Measurements from ENCODE around the gene CLK2. TPM values are rescaled to one million over a fixed set of nuclear protein-coding genes. Genes with fewer than 3 reads are reported as not detected.

The CLK2 gene
- total RNA-seq, 1 donor from 2014 or later, result 62.8 TPM

GRCh38 chr1:155254714-155255242 is 18.5 kb downstream of the CLK2 start:
- DNase-seq (ENCODE audit: low spot score), result peak; percentile 14
- Mint-ChIP-seq H3K36me3 (ENCODE audit: low read depth, unreplicated experiment) (peaks cover 23% of the 10 kb centered on the region), H3K9me3 (ENCODE audit: unreplicated experiment) (no peaks in the 10 kb centered on the region), H3K4me3 (ENCODE audit: unreplicated experiment) (peak overlapping the region; percentile 97), H3K27ac (ENCODE audit: unreplicated experiment) (peak overlapping the region; percentile 48), H3K4me1 (ENCODE audit: unreplicated experiment) (peaks cover 33% of the 10 kb centered on the region), H3K27me3 (ENCODE audit: unreplicated experiment) (peaks cover 13% of the 10 kb centered on the region)
- TF ChIP-seq CTCF (IDR thresholded peaks at IDR 0.05; ENCODE audit: unreplicated experiment), result no peak

GRCh38 chr1:155254228-155254713 is 19.0 kb downstream of the CLK2 start:
- peaks cover 33% of the 10 kb centered on the region for H3K4me1 Mint-ChIP-seq (ENCODE audit: unreplicated experiment)
- H3K27me3 Mint-ChIP-seq (ENCODE audit: unreplicated experiment), result peaks cover 13% of the 10 kb centered on the region
- H3K36me3 Mint-ChIP-seq (ENCODE audit: low read depth, unreplicated experiment), result peaks cover 23% of the 10 kb centered on the region
- no peak for TF ChIP-seq CTCF (IDR thresholded peaks at IDR 0.05; ENCODE audit: unreplicated experiment)
- DNase-seq (ENCODE audit: low spot score), result no peak
- H3K4me3 Mint-ChIP-seq (ENCODE audit: unreplicated experiment), result peak overlapping the region; percentile 91
- peak overlapping the region; percentile 48 for H3K27ac Mint-ChIP-seq (ENCODE audit: unreplicated experiment)
- no peaks in the 10 kb centered on the region for H3K9me3 Mint-ChIP-seq (ENCODE audit: unreplicated experiment)

- Mint-ChIP-seq H3K27ac (ENCODE audit: unreplicated experiment) (no peak overlapping the region), H3K9me3 (ENCODE audit: unreplicated experiment) (no peaks in the 10 kb centered on the region), H3K27me3 (ENCODE audit: unreplicated experiment) (peaks cover 13% of the 10 kb centered on the region), H3K36me3 (ENCODE audit: low read depth, unreplicated experiment) (peaks cover 23% of the 10 kb centered on the region), H3K4me1 (ENCODE audit: unreplicated experiment) (peaks cover 33% of the 10 kb centered on the region), H3K4me3 (ENCODE audit: unreplicated experiment) (peak overlapping the region; percentile 91)
- DNase-seq (ENCODE audit: low spot score), result no peak
- TF ChIP-seq CTCF (IDR thresholded peaks at IDR 0.05; ENCODE audit: unreplicated experiment), result no peak
These were observed 19.5 kb downstream of the CLK2 start for GRCh38 chr1:155253797-155254196.

GRCh38 chr1:155253208-155253607 is 20.1 kb downstream of the CLK2 start:
- no peaks in the 10 kb centered on the region for H3K9me3 Mint-ChIP-seq (ENCODE audit: unreplicated experiment)
- DNase-seq (ENCODE audit: low spot score), result no peak
- no peak for TF ChIP-seq CTCF (IDR thresholded peaks at IDR 0.05; ENCODE audit: unreplicated experiment)
- H3K27me3 Mint-ChIP-seq (ENCODE audit: unreplicated experiment), result peaks cover 13% of the 10 kb centered on the region
- H3K36me3 Mint-ChIP-seq (ENCODE audit: low read depth, unreplicated experiment), result peaks cover 18% of the 10 kb centered on the region
- H3K27ac Mint-ChIP-seq (ENCODE audit: unreplicated experiment), result no peak overlapping the region
- peak overlapping the region; percentile 81 for H3K4me3 Mint-ChIP-seq (ENCODE audit: unreplicated experiment)
- peaks cover 33% of the 10 kb centered on the region for H3K4me1 Mint-ChIP-seq (ENCODE audit: unreplicated experiment)

DNA sequence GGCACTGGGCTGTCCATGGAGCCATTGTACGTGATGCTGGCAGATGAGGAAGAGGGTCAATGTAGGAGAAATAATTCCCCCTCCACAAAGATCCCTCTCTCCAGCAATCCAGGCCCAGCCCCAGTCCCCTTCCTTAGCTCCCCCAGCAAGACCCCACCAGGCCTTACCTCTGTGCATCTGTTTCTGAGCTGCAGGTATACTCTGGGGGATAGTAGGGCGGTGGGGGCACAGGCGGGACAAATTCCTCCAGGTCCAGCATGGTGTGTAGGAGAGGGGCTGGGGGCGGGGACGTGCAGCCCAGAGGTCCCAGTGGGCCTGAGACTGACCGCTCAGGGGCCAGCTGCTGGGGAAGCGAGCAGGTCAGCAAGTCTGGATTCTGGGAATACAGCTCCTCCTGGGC is 21.7 kb downstream of the CLK2 start:
- H3K36me3 Mint-ChIP-seq (ENCODE audit: low read depth, unreplicated experiment), result peaks cover 14% of the 10 kb centered on the region
- peaks cover 27% of the 10 kb centered on the region for H3K4me1 Mint-ChIP-seq (ENCODE audit: unreplicated experiment)
- DNase-seq (ENCODE audit: low spot score), result no peak
- no peaks in the 10 kb centered on the region for H3K9me3 Mint-ChIP-seq (ENCODE audit: unreplicated experiment)
- H3K27me3 Mint-ChIP-seq (ENCODE audit: unreplicated experiment), result peaks cover 10% of the 10 kb centered on the region
- no peak for TF ChIP-seq CTCF (IDR thresholded peaks at IDR 0.05; ENCODE audit: unreplicated experiment)
- H3K27ac Mint-ChIP-seq (ENCODE audit: unreplicated experiment), result no peak overlapping the region
- H3K4me3 Mint-ChIP-seq (ENCODE audit: unreplicated experiment), result no peak overlapping the region
